DND-41 (cell line): Measurements from ENCODE around the gene JMJD8.

Experiments used
- ATAC-seq: fragments of 200-7000 bp; cut with Tn5 transposase; 3 replicates; pipeline ENCODE4 v1.9.1; 2021; ENCODE audit warnings: low read depth; ENCODE audit not compliant: insufficient read depth
- DNase-seq: peaks from one replicate; pipeline ENCODE4 v3.0.0-alpha.2; 2020
- H2AFZ ChIP-seq: 2 replicates; pipeline ENCODE4 v1.6.0; 2012; ENCODE audit warnings: low read depth, low read length
- H3K27ac ChIP-seq: 2 replicates; pipeline ENCODE4 v1.5.1; 2012; ENCODE audit warnings: low read length, inconsistent platforms
- H3K27me3 ChIP-seq: fragments of 200-600 bp; sonication (generic); 2 replicates; pipeline ENCODE4 v1.6.0; 2012; ENCODE audit warnings: low read length, mild to moderate bottlenecking, inconsistent platforms; ENCODE audit not compliant: insufficient read depth, poor library complexity
- H3K36me3 ChIP-seq: 2 replicates; pipeline ENCODE4 v1.5.1; 2012; ENCODE audit warnings: low read length, inconsistent platforms; ENCODE audit not compliant: insufficient read depth
- H3K4me1 ChIP-seq: 2 replicates; pipeline ENCODE4 v1.5.1; 2012; ENCODE audit warnings: mild to moderate bottlenecking, low read length; ENCODE audit not compliant: insufficient read depth
- H3K4me2 ChIP-seq: 2 replicates; pipeline ENCODE4 v1.6.0; 2012; ENCODE audit warnings: mild to moderate bottlenecking, moderate library complexity, low read length, inconsistent platforms; ENCODE audit not compliant: insufficient read depth
- H3K4me3 ChIP-seq, 2 experiments: fragments of 200-600 bp in 1 of 2; shearing (Covaris generic) in 1 of 2; 2 replicates each; pipeline ENCODE4 v1.5.1; 2012 to 2016; ENCODE audit warnings: inconsistent platforms in 2 of 2, low read length in 2 of 2, mild to moderate bottlenecking in 2 of 2, low read depth in 1 of 2, moderate library complexity in 1 of 2
- H3K79me2 ChIP-seq: 2 replicates; pipeline ENCODE4 v1.6.0; 2012; ENCODE audit warnings: low read length, inconsistent platforms; ENCODE audit not compliant: insufficient read depth
- H3K9ac ChIP-seq: 2 replicates; pipeline ENCODE4 v1.6.0; 2012; ENCODE audit warnings: low read depth, mild to moderate bottlenecking, inconsistent platforms, low read length, moderate library complexity
- H3K9me3 ChIP-seq: 2 replicates; pipeline ENCODE4 v1.5.1; 2012; ENCODE audit warnings: low read length, moderate library complexity, mild to moderate bottlenecking, inconsistent platforms; ENCODE audit not compliant: insufficient read depth, severe bottlenecking
- H4K20me1 ChIP-seq: 2 replicates; pipeline ENCODE4 v1.6.0; 2012; ENCODE audit warnings: low read length; ENCODE audit not compliant: insufficient read depth
- CTCF ChIP-seq: IDR thresholded peaks from 2 replicates; pipeline ENCODE4 v1.5.1; 2012; ENCODE audit warnings: borderline replicate concordance, low read length, moderate library complexity, mild to moderate bottlenecking; ENCODE audit not compliant: poor library complexity, severe bottlenecking; ENCODE audit errors: extremely low read depth
- EZH2 ChIP-seq: IDR thresholded peaks from 3 replicates; pipeline ENCODE4 v1.6.1; 2012; ENCODE audit warnings: borderline replicate concordance, low read depth, mild to moderate bottlenecking, moderate library complexity, low read length, inconsistent platforms; ENCODE audit not compliant: severe bottlenecking

JMJD8 gene

DNA sequence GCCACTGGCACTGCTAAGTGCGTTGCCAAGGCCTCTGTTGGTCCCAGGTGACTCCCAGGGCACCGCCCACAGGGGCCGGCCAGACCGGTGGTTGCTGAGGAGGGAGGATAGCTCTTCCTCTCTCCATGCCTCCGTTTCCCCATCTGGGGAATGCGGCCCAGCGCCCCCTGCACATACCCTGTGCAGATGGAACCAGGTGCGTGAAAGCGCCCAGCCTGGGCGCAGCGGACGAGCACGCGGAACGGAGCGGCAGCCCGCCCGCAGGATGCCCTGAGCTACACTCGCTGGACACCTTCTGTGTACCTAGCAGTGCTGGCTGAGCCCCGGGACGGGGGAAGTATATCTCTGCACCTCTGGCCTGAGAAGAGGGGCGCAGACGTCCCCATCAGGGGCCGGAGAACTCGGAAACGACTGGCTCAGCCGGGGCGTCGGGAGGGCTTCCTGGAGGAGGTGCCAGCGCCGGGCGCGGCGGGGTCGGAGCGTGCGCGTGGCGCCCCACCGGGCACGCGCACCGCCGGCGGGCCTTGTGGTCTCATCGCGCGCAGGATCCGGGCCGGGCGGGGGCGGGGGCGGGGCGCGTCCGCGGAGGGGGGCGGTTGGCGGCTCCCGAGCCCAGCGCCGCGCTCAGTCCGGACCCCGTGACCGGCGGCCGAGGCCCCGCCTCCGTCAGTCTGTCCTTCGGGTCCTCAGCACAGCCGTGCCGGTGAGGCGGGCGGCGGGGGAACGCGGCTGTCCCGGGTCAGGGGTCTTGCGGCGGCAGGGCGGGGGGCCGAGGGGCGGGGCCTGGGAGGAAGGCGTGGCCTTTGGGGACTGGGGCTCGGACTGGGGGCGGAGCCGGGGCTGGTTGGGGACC lies 42.5 kb upstream of the JMJD8 start, which contains the start of the genes CCDC78 and HAGHL:
TSS of gene CCDC78 (minus strand) at position 6 of the 853 bp plus-strand sequence. CDS start 76 bp downstream, outside the sequence.
TSS of gene HAGHL (plus strand) at position 669 of the 853 bp plus-strand sequence. CDS start 404 bp downstream, outside the sequence.
- ATAC-seq: peak; percentile 56
- peaks cover 13% of the 10 kb centered on the region for H3K36me3 ChIP-seq
- peaks cover 20% of the 10 kb centered on the region for H3K4me1 ChIP-seq
- H3K27me3 ChIP-seq: no peaks in the 10 kb centered on the region
- H3K27ac ChIP-seq: peak within 1 kb of the TSS; percentile 45; the same call in 1 of the 2 replicates
- H3K4me3 ChIP-seq: peak within 1 kb of the TSS; percentile 27 to 72; a peak in 3 of 4 replicates
- peak within 1 kb of the TSS; percentile 93 for H3K4me2 ChIP-seq
- H3K79me2 ChIP-seq: no peaks in the 10 kb centered on the region
- peak within 1 kb of the TSS; percentile 66 for H2AFZ ChIP-seq
- DNase-seq: peak; percentile 72
- peaks cover 31% of the 10 kb centered on the region for H4K20me1 ChIP-seq
- TF ChIP-seq EZH2 (no peak), CTCF (no peak)
- peak within 1 kb of the TSS; percentile 65 for H3K9ac ChIP-seq
- H3K9me3 ChIP-seq: no peaks in the 10 kb centered on the region

- no peaks in the 10 kb centered on the region for H3K27me3 ChIP-seq
- no peak for ATAC-seq
- H3K36me3 ChIP-seq: peaks cover 7% of the 10 kb centered on the region
- H4K20me1 ChIP-seq: peaks cover 35% of the 10 kb centered on the region
- H3K9me3 ChIP-seq: no peaks in the 10 kb centered on the region
- H3K4me1 ChIP-seq: peaks cover 26% of the 10 kb centered on the region
- peak overlapping the region; percentile 93 for H3K4me2 ChIP-seq
- no peak overlapping the region for H3K27ac ChIP-seq
- no peaks in the 10 kb centered on the region for H3K79me2 ChIP-seq
- TF ChIP-seq CTCF (no peak), EZH2 (no peak)
- no peak for DNase-seq
- no peak overlapping the region for H2AFZ ChIP-seq
- H3K4me3 ChIP-seq: peak overlapping the region in 1 of 2 experiments; percentile 72; a peak in 1 of 4 replicates
- no peak overlapping the region; the same call in 1 of the 2 replicates for H3K9ac ChIP-seq
Measured at GRCh38 chr16:726188-726437, 42.0 kb upstream of the JMJD8 start.

- TF ChIP-seq CTCF: no peak
- TF ChIP-seq EZH2: no peak
- Histone ChIP-seq H3K27me3 (peaks cover under 1% of the 10 kb centered on the region), H3K36me3 (peaks cover 2% of the 10 kb centered on the region; the same call in 1 of the 2 replicates), H3K79me2 (no peaks in the 10 kb centered on the region), H3K9me3 (no peaks in the 10 kb centered on the region), H3K9ac (no peak overlapping the region), H3K4me2 (no peak overlapping the region), H3K27ac (no peak overlapping the region), H3K4me1 (peaks cover 30% of the 10 kb centered on the region), H4K20me1 (peaks cover 31% of the 10 kb centered on the region), H2AFZ (no peak overlapping the region), H3K4me3 (no peak overlapping the region)
- ATAC-seq: no peak
- DNase-seq: no peak
Measured at GRCh38 chr16:725463-726187, 41.5 kb upstream of the JMJD8 start.
